ENCODE results near the gene EPRS1. TPM values are rescaled to one million over a fixed set of nuclear protein-coding genes. Genes with fewer than 3 reads are reported as not detected.
A peak's percentile ranks its signal among the peaks of the same experiment; 100 is the strongest.

EPRS1 gene
- total and polyA plus RNA-seq, 2 of the 13 experiments (the other 11 are each of a cell fraction or from before 2014, with no cell fraction given), result 86.1 to 124 TPM

DNA sequence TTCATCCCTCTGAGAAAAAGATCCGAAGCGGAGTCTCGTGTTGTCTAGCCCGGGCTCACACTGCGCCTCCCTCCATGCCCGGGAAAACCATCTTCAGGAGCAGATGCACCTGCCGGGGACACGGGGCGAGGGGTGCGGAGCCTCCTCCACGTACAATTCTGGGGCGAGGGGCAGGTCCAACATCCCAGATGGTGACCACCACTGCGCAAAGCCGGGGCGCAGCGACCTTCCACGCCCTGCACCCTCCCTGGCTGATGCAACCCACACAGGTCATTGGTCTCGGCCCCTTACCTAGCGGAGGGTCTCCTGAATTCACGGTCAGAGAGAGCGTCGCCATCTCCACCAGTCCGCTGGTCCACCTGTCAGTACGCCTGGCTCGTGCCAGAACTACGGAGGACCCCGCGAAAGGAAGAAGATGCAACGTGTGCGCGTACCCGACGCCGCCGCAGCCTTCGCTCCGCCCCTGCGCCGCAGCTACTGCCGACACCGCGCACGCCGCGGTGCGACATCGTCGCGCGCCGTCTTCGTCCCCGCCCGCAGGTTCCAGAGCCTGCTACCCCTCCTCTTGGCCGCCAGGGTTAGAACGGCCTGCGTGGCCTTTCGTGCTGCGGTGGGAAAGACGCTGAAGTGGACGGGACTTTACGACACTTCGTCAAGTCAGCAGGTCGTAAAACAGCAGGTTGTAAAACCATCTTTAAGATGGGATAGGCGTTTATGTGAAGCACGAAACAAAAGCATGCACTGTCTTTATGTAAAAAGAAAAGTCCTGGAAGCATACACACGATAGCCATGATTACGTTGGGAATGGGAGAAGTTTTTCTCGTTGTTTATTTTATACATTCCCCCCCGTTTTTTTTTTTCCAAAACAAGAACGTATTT lies at the start of gene EPRS1 (continued):
- TF ChIP-seq, protein P1, sequence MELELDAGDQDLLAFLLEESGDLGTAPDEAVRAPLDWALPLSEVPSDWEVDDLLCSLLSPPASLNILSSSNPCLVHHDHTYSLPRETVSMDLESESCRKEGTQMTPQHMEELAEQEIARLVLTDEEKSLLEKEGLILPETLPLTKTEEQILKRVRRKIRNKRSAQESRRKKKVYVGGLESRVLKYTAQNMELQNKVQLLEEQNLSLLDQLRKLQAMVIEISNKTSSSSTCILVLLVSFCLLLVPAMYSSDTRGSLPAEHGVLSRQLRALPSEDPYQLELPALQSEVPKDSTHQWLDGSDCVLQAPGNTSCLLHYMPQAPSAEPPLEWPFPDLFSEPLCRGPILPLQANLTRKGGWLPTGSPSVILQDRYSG (CRISPR knock-in tag; IDR thresholded peaks at IDR 0.05), result no peak
- peak; percentile 99 for TF ChIP-seq YEATS4 (CRISPR knock-in tag; IDR thresholded peaks at IDR 0.05; ENCODE audit: borderline replicate concordance)
- TF ChIP-seq NFYC (CRISPR knock-in tag; IDR thresholded peaks at IDR 0.05), result no peak; the same call in 1 of the 2 replicates
- TF ChIP-seq ZBTB8A (CRISPR knock-in tag; IDR thresholded peaks at IDR 0.05; ENCODE audit: borderline replicate concordance, low read depth), result no peak
- TF ChIP-seq ZNF343 (CRISPR knock-in tag; IDR thresholded peaks at IDR 0.05), result no peak; the same call in 1 of the 2 replicates
- no peak for TF ChIP-seq ZNF552 (CRISPR knock-in tag; IDR thresholded peaks at IDR 0.05; ENCODE audit: borderline replicate concordance)
- TF ChIP-seq, protein P2, sequence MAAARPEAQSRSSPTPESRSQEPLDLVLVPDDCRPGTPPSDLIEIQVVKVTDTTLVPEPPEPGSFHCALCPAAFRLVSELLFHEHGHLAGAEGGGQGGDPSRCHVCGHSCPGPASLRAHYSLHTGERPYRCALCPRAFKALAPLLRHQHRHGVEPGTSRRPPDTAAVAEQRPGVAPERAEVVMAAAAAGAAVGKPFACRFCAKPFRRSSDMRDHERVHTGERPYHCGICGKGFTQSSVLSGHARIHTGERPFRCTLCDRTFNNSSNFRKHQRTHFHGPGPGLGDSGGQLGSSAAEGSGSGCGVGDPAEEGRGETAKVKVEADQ (CRISPR knock-in tag; IDR thresholded peaks at IDR 0.05; ENCODE audit: borderline replicate concordance), result peak; percentile 29; the same call in 1 of the 2 replicates
- no peak for TF ChIP-seq ZNF101 (CRISPR knock-in tag; IDR thresholded peaks at IDR 0.05; ENCODE audit: borderline replicate concordance, low read depth)
- TF ChIP-seq ZNF317 (CRISPR knock-in tag; IDR thresholded peaks at IDR 0.05), result no peak; the same call in 1 of the 2 replicates
- TF ChIP-seq SAP130 (CRISPR knock-in tag; IDR thresholded peaks at IDR 0.05; ENCODE audit: low read depth), result peak; percentile 96
- TF ChIP-seq KLF11 (CRISPR knock-in tag; IDR thresholded peaks at IDR 0.05), result no peak
- TF ChIP-seq, protein P3, sequence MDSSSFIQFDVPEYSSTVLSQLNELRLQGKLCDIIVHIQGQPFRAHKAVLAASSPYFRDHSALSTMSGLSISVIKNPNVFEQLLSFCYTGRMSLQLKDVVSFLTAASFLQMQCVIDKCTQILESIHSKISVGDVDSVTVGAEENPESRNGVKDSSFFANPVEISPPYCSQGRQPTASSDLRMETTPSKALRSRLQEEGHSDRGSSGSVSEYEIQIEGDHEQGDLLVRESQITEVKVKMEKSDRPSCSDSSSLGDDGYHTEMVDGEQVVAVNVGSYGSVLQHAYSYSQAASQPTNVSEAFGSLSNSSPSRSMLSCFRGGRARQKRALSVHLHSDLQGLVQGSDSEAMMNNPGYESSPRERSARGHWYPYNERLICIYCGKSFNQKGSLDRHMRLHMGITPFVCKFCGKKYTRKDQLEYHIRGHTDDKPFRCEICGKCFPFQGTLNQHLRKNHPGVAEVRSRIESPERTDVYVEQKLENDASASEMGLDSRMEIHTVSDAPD (CRISPR knock-in tag; IDR thresholded peaks at IDR 0.05), result peak; percentile 68; the same call in 1 of the 2 replicates
- TF ChIP-seq MBD4 (IDR thresholded peaks at IDR 0.05; ENCODE audit: borderline replicate concordance, low read length), result no peak
- TF ChIP-seq ZFX (CRISPR knock-in tag; IDR thresholded peaks at IDR 0.05; ENCODE audit: low read depth), result peak; percentile 91
- TF ChIP-seq GATAD2A (CRISPR knock-in tag; IDR thresholded peaks at IDR 0.05), result peak; percentile 74
- TF ChIP-seq ZNF24 (IDR thresholded peaks at IDR 0.05), result no peak
- peak; percentile 50; the same call in 1 of the 2 replicates for TF ChIP-seq AHR (CRISPR knock-in tag; IDR thresholded peaks at IDR 0.05)
- TF ChIP-seq POLR2AphosphoS5 (IDR thresholded peaks at IDR 0.05; ENCODE audit: low read depth, low read length), result peak; percentile 87
- TF ChIP-seq, protein P4, sequence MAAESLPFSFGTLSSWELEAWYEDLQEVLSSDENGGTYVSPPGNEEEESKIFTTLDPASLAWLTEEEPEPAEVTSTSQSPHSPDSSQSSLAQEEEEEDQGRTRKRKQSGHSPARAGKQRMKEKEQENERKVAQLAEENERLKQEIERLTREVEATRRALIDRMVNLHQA (CRISPR knock-in tag; IDR thresholded peaks at IDR 0.05), result no peak
- no peak for TF ChIP-seq ZNF816 (CRISPR knock-in tag; IDR thresholded peaks at IDR 0.05; ENCODE audit: borderline replicate concordance)
- TF ChIP-seq IKZF4 (CRISPR knock-in tag; IDR thresholded peaks at IDR 0.05; ENCODE audit: borderline replicate concordance, low read depth, not compliant biosample characterization), result peak; percentile 76
- TF ChIP-seq ZNF563 (CRISPR knock-in tag; IDR thresholded peaks at IDR 0.05), result no peak
- TF ChIP-seq FOXJ3 (CRISPR knock-in tag; IDR thresholded peaks at IDR 0.05; ENCODE audit: borderline replicate concordance), result peak; percentile 65
- peak; percentile 42; the same call in 1 of the 2 replicates for TF ChIP-seq SP2 (CRISPR knock-in tag; IDR thresholded peaks at IDR 0.05)
- TF ChIP-seq, protein P5, sequence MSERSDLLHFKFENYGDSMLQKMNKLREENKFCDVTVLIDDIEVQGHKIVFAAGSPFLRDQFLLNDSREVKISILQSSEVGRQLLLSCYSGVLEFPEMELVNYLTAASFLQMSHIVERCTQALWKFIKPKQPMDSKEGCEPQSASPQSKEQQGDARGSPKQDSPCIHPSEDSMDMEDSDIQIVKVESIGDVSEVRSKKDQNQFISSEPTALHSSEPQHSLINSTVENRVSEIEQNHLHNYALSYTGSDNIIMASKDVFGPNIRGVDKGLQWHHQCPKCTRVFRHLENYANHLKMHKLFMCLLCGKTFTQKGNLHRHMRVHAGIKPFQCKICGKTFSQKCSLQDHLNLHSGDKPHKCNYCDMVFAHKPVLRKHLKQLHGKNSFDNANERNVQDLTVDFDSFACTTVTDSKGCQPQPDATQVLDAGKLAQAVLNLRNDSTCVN (CRISPR knock-in tag; IDR thresholded peaks at IDR 0.05; ENCODE audit: borderline replicate concordance), result peak; percentile 71; the same call in 1 of the 2 replicates
- TF ChIP-seq ZNF264 (CRISPR knock-in tag; IDR thresholded peaks at IDR 0.05), result no peak
